Trophoblast cell (in vitro differentiated cells and primary cell): ENCODE data around the gene GAS2L1.

Experiments used
- DNase-seq, 2 donors: peaks; one replicate each; pipeline ENCODE4 v3.0.0-alpha.2; 2016
- H2AFZ ChIP-seq: 2 replicates; pipeline ENCODE4 v1.6.1; 2013; ENCODE audit warnings: low read length, moderate library complexity, mild to moderate bottlenecking; ENCODE audit not compliant: insufficient read depth, poor library complexity
- H2AK5ac ChIP-seq: 2 replicates; pipeline ENCODE4 v1.6.1; 2013; ENCODE audit warnings: mild to moderate bottlenecking, low read length
- H2BK120ac ChIP-seq: 2 replicates; pipeline ENCODE4 v1.6.1; 2013; ENCODE audit warnings: low read length, mild to moderate bottlenecking, moderate library complexity; ENCODE audit not compliant: insufficient read depth, poor library complexity
- H2BK12ac ChIP-seq: 2 replicates; pipeline ENCODE4 v1.6.1; 2013; ENCODE audit warnings: mild to moderate bottlenecking, low read length, moderate library complexity
- H2BK5ac ChIP-seq: 2 replicates; pipeline ENCODE4 v1.6.1; 2013; ENCODE audit warnings: low read length, low read depth, moderate library complexity, mild to moderate bottlenecking; ENCODE audit not compliant: poor library complexity
- H3K14ac ChIP-seq: 2 replicates; pipeline ENCODE4 v1.6.1; 2013; ENCODE audit warnings: mild to moderate bottlenecking, low read length
- H3K18ac ChIP-seq: 2 replicates; pipeline ENCODE4 v1.6.1; 2013; ENCODE audit warnings: mild to moderate bottlenecking, low read length
- H3K23ac ChIP-seq: 2 replicates; pipeline ENCODE4 v1.6.1; 2013; ENCODE audit warnings: low read length
- H3K27ac ChIP-seq: 2 replicates; pipeline ENCODE4 v1.5.1; 2013; ENCODE audit warnings: low read depth, mild to moderate bottlenecking, inconsistent platforms, low read length, moderate library complexity
- H3K27me3 ChIP-seq: 2 replicates; pipeline ENCODE4 v1.6.1; 2013; ENCODE audit warnings: inconsistent platforms, mild to moderate bottlenecking, low read length, moderate library complexity; ENCODE audit not compliant: insufficient read depth
- H3K36me3 ChIP-seq, 2 experiments: 1 replicate in 1 of 2; 2 replicates in 1 of 2; pipeline ENCODE4 v1.6.1; 2013; ENCODE audit warnings: low read length in 2 of 2, mild to moderate bottlenecking in 2 of 2, moderate library complexity in 1 of 2; ENCODE audit not compliant: insufficient read depth in 2 of 2, control insufficient read depth in 1 of 2
- H3K4ac ChIP-seq: 2 replicates; pipeline ENCODE4 v1.6.1; 2013; ENCODE audit warnings: low read depth, mild to moderate bottlenecking, low read length, moderate library complexity
- H3K4me1 ChIP-seq, 2 experiments: 1 replicate in 1 of 2; 2 replicates in 1 of 2; pipeline ENCODE4 v1.6.1; 2013; ENCODE audit warnings: low read length in 2 of 2, mild to moderate bottlenecking in 2 of 2, moderate library complexity in 1 of 2; ENCODE audit not compliant: insufficient read depth in 2 of 2, control insufficient read depth in 1 of 2
- H3K4me2 ChIP-seq: 2 replicates; pipeline ENCODE4 v1.6.1; 2013; ENCODE audit warnings: inconsistent platforms, mild to moderate bottlenecking, low read length, moderate library complexity
- H3K4me3 ChIP-seq: 2 replicates; pipeline ENCODE4 v1.5.1; 2013; ENCODE audit warnings: mild to moderate bottlenecking, low read depth, low read length, inconsistent platforms
- H3K79me1 ChIP-seq: one replicate; pipeline ENCODE4 v1.6.1; 2013; ENCODE audit warnings: low read length
- H3K79me2 ChIP-seq: 2 replicates; pipeline ENCODE4 v1.6.1; 2013; ENCODE audit warnings: low read length, mild to moderate bottlenecking; ENCODE audit not compliant: control insufficient read depth, insufficient read depth, poor library complexity
- H3K9ac ChIP-seq: 2 replicates; pipeline ENCODE4 v1.6.1; 2013; ENCODE audit warnings: mild to moderate bottlenecking, low read length
- H3K9me3 ChIP-seq: 2 replicates; pipeline ENCODE4 v1.6.1; 2013; ENCODE audit warnings: low read depth, mild to moderate bottlenecking, control low read depth, inconsistent platforms, low read length; ENCODE audit not compliant: insufficient read depth
- H4K12ac ChIP-seq: 2 replicates; pipeline ENCODE4 v1.6.1; 2013; ENCODE audit warnings: low read depth, mild to moderate bottlenecking, low read length, moderate library complexity
- H4K8ac ChIP-seq: 2 replicates; pipeline ENCODE4 v1.6.1; 2013; ENCODE audit warnings: low read depth, mild to moderate bottlenecking, low read length, moderate library complexity
- H4K91ac ChIP-seq: one replicate; pipeline ENCODE4 v1.6.1; 2013; ENCODE audit warnings: low read depth, mild to moderate bottlenecking, low read length, moderate library complexity
- WGBS: extraction: QIAGEN DNeasy Blood & Tissue Kit; methylation state at CpG from one replicate; pipeline ENCODE4 v1.1.7; 2013; ENCODE audit warnings: missing lambda C conversion rate; ENCODE audit not compliant: insufficient read length, insufficient coverage; ENCODE audit errors: extremely low coverage; 5-methylcytosine and 5-hydroxymethylcytosine counted together

Gene GAS2L1

DNA sequence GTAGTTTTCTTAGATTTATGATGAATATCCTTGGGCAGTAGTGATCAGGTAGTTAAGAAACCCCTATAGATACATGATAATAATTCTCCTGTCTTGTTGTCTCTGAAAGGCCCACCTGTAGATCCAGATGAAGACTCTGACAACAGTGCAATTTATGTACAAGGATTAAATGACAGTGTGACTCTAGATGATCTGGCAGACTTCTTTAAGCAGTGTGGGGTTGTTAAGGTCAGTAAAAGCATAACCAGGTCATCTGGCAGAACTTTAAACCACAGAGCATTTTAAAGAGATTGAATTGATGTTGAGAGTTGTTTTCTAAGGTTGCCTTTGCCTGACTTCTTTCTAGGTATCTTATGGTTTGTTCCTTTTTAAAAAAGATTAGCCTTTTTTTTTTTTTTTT lies 14.1 kb upstream of the GAS2L1 start:
- Histone ChIP-seq H2AK5ac (no peak overlapping the region), H3K36me3 (peaks cover 46 to 78% of the 10 kb centered on the region in 2 experiments), H4K8ac (no peak overlapping the region), H4K12ac (no peak overlapping the region), H2AFZ (no peak overlapping the region), H3K9ac (no peak overlapping the region), H3K4me2 (no peak overlapping the region), H3K27me3 (no peaks in the 10 kb centered on the region), H2BK12ac (no peak overlapping the region), H2BK5ac (no peak overlapping the region), H4K91ac (no peak overlapping the region), H3K27ac (no peak overlapping the region), H3K4me3 (no peak overlapping the region), H3K23ac (no peak overlapping the region), H3K9me3 (no peaks in the 10 kb centered on the region), H3K4me1 (no peaks in the 10 kb centered on the region), H3K18ac (no peak overlapping the region), H3K79me1 (no peaks in the 10 kb centered on the region), H3K4ac (no peak overlapping the region), H3K14ac (no peak overlapping the region), H3K79me2 (no peaks in the 10 kb centered on the region), H2BK120ac (no peak overlapping the region)
- DNase-seq: no peak

DNA sequence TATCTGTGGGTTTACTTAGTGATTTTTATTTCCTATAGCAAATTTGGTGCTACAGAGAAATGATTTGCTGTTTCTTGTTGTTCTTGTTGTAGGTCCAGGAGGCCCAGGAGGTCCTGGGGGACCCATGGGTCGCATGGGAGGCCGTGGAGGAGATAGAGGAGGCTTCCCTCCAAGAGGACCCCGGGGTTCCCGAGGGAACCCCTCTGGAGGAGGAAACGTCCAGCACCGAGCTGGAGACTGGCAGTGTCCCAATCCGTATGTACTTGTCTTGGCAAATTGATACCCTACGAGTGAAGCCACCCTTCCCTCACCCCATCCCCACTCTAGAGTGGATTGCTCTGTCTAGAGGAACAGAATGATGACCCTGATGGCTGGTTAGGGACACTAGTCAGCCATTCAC lies 7.8 kb upstream of the GAS2L1 start:
- no peaks in the 10 kb centered on the region for H3K79me1 ChIP-seq
- no peak overlapping the region for H2AFZ ChIP-seq
- no peak overlapping the region for H2AK5ac ChIP-seq
- no peak overlapping the region for H3K9ac ChIP-seq
- no peak for DNase-seq
- no peak overlapping the region for H3K4ac ChIP-seq
- no peaks in the 10 kb centered on the region for H3K79me2 ChIP-seq
- H2BK5ac ChIP-seq: no peak overlapping the region
- H3K23ac ChIP-seq: no peak overlapping the region
- H3K36me3 ChIP-seq: peaks cover 60 to 71% of the 10 kb centered on the region in 2 experiments
- H3K27me3 ChIP-seq: no peaks in the 10 kb centered on the region
- no peak overlapping the region for H3K4me3 ChIP-seq
- no peaks in the 10 kb centered on the region for H3K4me1 ChIP-seq
- H3K4me2 ChIP-seq: no peak overlapping the region
- WGBS: no CpG with 5 or more reads among the region's 8 CpGs
- no peak overlapping the region for H4K12ac ChIP-seq
- no peak overlapping the region for H3K27ac ChIP-seq
- H3K9me3 ChIP-seq: no peaks in the 10 kb centered on the region
- no peak overlapping the region for H4K91ac ChIP-seq
- no peak overlapping the region for H3K14ac ChIP-seq
- H2BK120ac ChIP-seq: no peak overlapping the region
- H3K18ac ChIP-seq: no peak overlapping the region
- H4K8ac ChIP-seq: no peak overlapping the region
- H2BK12ac ChIP-seq: no peak overlapping the region

DNA sequence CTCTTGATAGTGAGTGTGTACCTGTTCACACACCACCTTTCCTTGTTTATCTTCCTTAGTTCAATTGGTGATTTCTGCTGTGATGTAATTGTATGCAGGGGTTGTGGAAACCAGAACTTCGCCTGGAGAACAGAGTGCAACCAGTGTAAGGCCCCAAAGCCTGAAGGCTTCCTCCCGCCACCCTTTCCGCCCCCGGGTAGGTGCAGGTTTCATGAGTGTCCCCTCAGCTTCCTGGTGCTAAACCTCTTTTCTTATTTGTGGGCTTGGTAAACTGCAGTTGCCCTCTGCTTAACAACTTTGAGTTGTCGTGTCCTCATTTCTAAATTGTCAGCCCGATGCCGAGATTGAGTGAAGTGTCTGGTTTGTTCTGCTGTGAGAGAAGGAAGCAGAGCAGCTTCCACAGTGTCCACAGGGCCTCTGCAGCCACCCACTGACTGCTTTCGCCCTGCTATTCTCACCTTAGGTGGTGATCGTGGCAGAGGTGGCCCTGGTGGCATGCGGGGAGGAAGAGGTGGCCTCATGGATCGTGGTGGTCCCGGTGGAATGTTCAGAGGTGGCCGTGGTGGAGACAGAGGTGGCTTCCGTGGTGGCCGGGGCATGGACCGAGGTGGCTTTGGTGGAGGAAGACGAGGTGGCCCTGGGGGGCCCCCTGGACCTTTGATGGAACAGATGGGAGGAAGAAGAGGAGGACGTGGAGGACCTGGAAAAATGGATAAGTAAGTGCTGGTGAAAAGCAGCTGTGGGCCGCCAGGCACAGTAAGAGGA lies 7.1 kb upstream of the GAS2L1 start:
- no peak overlapping the region for H3K14ac ChIP-seq
- H3K4me3 ChIP-seq: no peak overlapping the region
- H3K9ac ChIP-seq: no peak overlapping the region
- no peak overlapping the region for H2BK12ac ChIP-seq
- no peak overlapping the region for H4K8ac ChIP-seq
- H3K18ac ChIP-seq: no peak overlapping the region
- no peak overlapping the region for H4K91ac ChIP-seq
- no peak overlapping the region for H2BK5ac ChIP-seq
- no peaks in the 10 kb centered on the region for H3K79me1 ChIP-seq
- no peaks in the 10 kb centered on the region for H3K9me3 ChIP-seq
- H3K27ac ChIP-seq: no peak overlapping the region
- H4K12ac ChIP-seq: peak overlapping the region; percentile 12
- no peak overlapping the region for H3K4ac ChIP-seq
- H3K36me3 ChIP-seq: peaks cover 53 to 65% of the 10 kb centered on the region in 2 experiments
- no peak for DNase-seq
- no peak overlapping the region for H3K23ac ChIP-seq
- no peak overlapping the region for H3K4me2 ChIP-seq
- no CpG with 5 or more reads among the region's 19 CpGs for WGBS
- H3K27me3 ChIP-seq: no peaks in the 10 kb centered on the region
- H3K4me1 ChIP-seq: no peaks in the 10 kb centered on the region
- no peaks in the 10 kb centered on the region for H3K79me2 ChIP-seq
- no peak overlapping the region for H2AFZ ChIP-seq
- no peak overlapping the region for H2BK120ac ChIP-seq
- H2AK5ac ChIP-seq: no peak overlapping the region

DNA sequence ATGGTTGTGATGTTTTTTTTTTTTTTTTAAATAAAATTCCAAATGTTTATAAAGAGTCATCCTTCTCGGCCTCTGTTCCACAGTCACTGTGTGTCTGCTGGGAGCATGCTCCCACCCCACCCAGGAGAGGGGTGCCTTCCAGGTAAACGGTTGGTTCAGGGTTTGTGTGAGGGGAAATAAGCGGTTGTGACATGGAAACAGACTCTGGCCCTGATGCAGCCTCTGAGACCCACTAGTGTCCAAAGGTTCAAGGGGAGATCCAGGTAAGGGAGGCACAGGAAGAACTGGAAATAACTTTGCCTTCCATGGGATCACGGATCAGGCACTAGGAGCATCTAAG lies 6.0 kb upstream of the GAS2L1 start:
- Histone ChIP-seq H2BK12ac (no peak overlapping the region), H3K79me1 (no peaks in the 10 kb centered on the region), H2BK5ac (no peak overlapping the region), H3K36me3 (peaks cover 46 to 55% of the 10 kb centered on the region in 2 experiments), H3K27ac (no peak overlapping the region), H3K4me2 (no peak overlapping the region), H3K9ac (no peak overlapping the region), H4K8ac (no peak overlapping the region), H2AK5ac (no peak overlapping the region), H3K4ac (no peak overlapping the region), H3K9me3 (no peaks in the 10 kb centered on the region), H3K23ac (no peak overlapping the region), H3K4me3 (no peak overlapping the region), H3K27me3 (no peaks in the 10 kb centered on the region), H4K12ac (no peak overlapping the region), H2AFZ (no peak overlapping the region), H2BK120ac (no peak overlapping the region), H3K14ac (no peak overlapping the region), H3K18ac (no peak overlapping the region), H4K91ac (no peak overlapping the region), H3K79me2 (no peaks in the 10 kb centered on the region), H3K4me1 (peaks cover 0 to 2% of the 10 kb centered on the region in 2 experiments)
- no CpG with 5 or more reads among the region's 4 CpGs for WGBS
- DNase-seq: no peak
